GM19467 (cell line): Measurements from ENCODE around the gene PARN.
"Not testable (repeated sequence)": the region's sequence is repeated elsewhere in the genome, so short reads cannot be mapped to it uniquely, and the experiment has no call there.

Experiments
- ATAC-seq: cut with Tn5 transposase; IDR thresholded peaks from one replicate; pipeline ENCODE4 v1.9.1; 2021; ENCODE audit warnings: mild to moderate bottlenecking, moderate library complexity; ENCODE audit not compliant: unreplicated experiment

The PARN gene

DNA sequence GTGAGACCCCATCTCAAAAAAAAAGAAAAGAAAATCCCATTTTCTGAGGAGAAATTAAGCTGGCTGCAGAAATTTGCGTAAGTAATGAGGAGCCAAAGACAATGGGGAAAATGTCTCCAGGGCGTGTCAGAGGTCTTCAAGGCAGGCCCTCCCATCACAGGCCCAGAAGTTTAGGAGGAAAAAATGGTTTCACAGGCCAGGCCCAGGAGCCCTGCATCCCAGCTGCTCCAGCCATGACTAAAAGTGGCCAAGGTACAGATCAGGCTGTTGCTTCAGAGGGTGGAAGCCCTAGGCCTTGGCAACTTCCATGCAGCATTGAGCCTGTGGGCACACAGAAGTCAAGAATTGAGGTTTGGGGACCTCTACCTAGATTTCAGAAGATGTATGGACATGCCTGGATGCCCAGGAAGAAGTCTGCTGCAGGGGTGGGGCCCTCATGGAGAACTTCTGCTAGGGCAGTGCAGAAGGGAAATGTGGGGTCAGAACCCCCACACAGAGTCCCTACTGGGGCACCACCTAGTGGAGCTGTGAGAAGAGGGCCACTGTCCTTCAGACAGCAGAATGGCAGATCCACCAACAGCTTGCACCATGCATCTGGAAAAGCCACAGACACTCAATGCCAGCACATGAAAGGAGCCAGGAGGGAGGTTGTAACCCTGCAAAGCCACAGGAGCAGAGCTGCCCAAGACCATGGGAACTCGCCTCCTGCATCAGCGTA, 55.2 kb downstream of the PARN start:
- not testable (repeated sequence) for ATAC-seq

DNA sequence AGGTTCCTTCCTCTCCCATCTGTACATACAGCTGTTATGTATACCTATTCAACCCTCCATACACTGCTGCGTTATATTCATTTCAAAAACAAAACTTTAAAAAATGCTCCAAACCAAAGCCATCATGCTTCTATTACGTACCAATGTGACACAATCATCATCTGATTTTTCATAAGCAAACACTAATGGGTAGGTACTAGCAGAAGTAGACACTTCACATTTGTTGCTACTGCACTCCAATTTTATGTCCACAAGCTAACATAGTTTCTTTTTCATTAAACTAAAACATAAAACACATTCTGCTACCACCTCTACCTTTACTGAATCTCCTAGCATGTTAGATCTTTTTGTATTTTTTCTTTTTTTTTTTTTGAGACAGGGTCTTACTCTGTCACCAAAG, 57.5 kb downstream of the PARN start:
- ATAC-seq, result no peak

DNA sequence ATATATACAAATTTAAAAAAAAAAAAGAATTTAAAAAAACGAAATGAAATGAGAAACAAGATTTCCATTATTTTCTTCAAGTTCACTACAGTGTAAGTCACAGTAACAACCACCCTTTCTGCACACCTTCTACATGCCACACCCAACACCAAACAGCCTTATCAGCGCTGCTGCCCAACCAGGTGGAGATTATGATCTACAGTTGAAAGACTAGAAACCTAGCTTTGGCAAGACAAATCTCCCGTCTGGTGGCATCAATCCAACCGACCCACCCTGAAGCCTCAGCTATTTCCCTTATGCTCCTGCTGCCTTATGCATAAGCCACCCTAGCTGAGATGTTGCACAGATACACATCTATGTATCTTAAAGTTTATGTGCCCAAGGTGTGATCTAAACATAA, 60.8 kb downstream of the PARN start:
- no peak for ATAC-seq

DNA sequence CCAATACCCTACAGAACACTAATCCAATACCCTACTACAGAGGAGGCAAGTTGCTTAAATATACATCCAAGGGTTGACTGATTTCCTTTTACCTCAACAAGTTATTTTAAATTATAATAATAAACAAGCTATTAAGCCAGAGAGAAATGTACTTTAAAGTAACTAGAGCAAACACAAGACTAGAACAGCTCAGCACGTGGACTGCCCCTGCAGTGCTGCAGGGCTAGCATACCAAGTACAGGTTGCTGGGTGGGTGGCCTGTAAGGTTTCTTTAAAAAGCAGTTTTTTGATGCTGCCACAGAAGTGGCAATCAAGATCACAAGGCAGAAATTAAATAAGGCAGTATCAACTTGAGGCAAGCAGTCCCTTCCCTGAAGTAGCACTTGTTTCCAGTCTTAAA, 63.5 kb downstream of the PARN start:
- ATAC-seq, result no peak

DNA sequence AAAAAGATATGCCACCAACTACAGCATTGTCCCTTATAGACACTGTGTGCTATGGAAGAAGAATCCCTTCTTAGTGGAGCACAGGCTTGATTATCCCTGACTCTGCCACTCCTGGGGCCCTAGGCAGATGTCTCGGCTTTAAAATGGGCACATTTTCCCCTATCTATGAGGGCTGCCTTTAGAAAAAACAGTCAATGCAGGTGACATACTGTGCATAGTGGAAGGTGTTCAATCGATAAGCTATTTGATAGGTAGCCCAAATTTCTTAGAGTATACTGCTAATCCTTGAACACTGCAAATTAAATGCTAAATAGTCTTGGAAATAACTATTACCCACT, 64.4 kb downstream of the PARN start:
- ATAC-seq, result no peak

DNA sequence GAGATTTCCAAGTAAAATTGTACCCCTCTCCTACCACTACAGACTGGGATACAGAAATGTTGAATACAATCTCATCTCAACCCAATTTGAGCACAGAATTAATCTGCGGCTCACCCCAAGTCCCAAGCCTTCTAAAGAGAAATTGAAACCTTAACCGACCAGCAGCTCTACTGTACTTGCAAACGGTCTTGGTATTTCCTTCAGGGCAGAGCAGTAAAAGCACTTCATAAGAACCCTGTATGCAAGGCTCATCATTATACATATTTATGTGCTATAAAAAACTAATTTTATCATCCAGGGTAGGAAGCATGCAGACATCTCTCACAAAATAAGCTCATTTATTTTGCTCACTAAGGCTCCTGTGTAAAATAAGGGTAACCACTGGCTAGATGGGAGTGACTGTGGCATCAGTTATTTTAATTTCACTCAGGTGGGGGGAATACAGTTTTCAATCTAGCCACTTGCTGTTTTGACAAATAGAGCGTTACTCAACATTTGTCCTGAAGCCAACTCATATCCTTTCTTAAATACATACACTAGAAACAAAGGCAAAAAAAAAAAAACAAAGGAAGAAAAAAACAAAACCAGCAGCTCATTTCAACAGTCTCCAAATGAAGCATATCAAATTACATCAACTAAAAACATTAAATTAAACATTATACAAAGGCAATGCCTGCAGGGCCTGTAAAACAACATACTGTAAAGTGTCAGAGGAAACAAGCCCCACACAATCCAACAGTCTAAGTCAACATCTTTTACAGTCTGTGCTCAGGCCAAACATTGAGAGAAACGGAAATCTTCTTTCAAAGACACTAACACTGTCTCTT, 65.0 kb downstream of the PARN start:
- no peak for ATAC-seq

DNA sequence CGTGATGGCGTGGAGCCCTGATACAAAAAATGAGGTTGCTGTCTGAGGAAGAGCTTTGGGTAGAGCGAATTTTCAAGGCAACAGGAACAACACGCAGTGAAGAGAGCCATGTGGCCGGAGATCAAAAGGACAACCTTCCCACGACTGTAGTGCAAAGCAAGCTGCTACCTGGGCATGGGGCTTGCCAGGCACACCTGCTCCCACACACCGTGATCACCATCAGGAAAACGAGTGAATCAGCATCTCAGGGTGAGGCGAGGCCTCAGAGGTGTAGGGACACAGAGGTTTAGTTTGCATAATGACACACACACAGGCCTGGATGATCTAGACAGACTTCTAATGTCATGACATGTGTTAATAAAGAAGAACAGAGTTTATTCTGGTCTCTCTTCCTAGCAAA, 65.7 kb downstream of the PARN start:
- ATAC-seq, result no peak

DNA sequence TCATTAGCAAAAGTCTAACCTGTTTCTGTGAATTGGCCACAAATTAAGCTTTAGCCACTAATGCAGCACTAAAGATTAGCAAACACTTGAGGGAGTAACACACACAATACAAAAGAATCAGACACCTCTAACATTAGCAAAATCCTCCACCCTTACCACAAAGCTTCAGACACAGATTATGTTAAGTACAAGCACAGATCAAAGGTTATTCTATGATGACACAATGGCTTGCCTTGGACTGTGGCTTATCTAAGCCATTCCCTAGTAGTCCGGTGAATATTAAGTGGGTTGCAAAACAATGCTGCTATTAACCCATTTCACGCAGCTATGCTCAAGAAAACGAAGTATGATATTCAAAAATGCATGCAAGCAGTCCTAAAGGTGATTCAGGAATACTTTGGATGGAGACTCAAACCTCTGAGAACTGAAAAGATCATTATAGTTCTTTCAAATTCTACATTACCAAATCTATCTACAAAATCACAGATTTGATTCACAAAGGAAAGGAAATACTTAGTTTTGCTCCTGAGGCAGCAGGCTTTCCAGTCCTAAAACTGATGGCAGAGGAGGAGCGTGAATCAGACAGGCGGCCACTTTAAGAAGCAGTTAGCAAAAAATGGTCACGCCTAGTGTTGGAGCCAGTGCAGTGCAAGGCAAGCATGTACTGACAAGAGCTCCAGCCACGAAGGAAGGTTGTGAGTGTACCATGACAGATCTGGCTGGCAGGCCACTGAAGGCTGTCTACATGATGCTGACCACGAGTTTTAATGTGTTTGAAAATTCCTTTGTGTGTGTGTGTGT, 67.2 kb downstream of the PARN start:
- ATAC-seq, result no peak

DNA sequence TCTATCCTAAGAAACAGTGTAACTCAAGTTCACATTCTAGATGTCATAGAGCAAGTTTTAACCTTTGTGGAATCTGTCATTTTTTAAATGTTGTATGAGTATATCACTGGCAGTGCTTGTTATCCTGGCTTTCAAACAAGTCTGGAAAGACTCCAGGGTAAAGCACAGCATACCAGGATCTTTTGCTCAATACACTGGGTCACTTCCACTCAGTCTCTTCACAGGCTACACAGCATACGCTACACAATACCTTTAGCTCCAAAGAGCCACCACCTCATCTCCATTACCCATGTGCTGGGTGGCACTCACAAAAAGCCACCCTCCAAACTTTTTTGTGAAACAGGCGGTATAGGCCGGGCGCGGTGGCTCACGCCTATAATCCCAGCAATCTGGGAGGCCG, 69.5 kb downstream of the PARN start:
- no peak for ATAC-seq

DNA sequence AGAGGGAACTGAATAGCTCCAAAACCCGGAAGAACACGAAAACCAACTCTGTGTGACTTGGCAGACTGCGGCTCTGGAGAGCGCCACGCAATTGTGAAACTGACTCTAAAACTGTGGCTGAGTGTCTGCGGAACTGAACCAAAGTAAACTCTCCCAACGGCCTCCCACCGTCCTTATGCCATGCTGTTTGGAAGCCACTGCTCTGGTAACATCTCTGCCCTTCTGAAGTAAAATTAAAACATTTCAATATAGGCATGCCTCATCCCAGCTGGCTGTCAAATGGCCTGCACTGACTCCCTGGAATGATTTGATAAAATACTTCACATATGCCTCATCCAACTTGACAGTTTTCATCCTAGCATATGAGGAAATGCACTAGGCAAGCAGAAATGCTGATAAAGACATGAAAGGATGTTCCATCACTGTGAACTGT, 70.2 kb downstream of the PARN start:
- no peak for ATAC-seq

DNA sequence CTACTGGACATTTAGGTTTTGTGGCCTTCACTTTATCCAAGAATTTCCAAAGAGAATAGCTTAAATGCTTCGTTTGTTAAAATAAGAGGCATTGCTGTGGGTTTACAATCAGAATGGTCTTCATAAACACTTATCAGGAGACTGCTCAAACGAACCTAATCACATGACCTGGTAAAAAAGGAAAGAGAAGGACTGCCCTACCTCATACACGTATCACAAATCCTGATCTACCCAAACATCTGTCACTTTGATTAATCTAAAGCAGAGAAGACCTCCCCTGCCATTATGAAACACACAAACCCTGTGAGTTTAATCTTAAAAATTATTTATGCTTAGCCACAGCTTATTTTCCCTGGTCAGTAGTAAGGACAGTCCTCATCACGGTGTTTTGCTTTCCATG, 76.6 kb downstream of the PARN start:
- no peak for ATAC-seq

DNA sequence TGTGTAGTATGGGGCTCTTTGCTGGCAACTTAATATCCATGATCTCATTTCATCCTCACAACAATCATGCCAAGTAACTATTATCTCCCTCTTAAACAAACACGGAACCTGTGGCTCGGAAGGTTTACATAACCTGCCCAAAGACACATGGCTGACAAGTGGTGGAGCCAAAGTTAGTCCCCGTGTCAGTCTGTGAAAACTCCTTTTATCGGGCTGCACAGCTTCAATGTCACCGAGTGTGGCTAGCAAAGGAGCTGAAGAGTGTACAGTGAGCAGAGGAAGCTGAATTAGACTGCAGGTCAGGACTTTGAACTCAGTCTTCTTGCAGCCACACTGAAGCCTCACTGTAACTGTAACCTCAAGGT, 80.3 kb downstream of the PARN start:
- ATAC-seq, result no peak

DNA sequence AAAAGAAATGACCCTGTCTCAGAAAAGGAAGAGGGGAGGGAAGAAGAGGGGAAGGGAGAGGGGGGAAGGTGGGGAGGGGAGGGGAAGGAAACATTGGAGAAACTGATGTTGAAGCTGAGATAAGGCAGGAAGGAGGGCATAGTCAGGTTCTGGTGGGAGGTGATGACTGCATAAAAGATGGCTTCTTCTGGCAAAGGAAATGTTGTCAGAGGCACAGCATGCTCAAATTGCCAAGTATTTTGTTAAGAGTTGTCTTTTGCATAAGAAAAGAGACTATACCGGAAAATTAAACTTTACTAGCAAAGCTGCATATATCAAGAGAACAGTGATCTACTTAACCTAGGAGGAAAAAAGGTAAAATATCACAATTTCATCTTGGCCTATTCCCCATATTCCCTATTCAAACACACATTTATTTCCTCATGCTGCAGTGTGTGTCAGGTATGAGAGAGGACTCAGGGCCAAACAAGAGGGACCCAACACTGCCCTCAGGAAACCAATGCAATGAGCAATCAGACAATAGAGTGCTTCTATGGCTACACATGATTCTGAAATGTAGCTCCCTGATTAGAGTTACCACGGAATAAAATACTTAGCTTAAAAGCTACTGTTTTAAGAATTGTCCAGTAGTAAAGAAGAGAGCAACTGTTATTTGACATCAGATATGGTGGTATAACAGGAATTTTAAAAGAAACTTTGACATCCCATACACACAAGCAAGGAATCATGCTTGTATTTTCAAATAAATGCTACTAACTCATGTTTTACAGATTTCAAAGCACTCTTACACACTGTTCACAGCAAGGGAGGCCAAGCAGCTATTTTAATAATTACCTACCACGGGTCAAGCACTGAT, 80.9 kb downstream of the PARN start:
- ATAC-seq, result no peak

DNA sequence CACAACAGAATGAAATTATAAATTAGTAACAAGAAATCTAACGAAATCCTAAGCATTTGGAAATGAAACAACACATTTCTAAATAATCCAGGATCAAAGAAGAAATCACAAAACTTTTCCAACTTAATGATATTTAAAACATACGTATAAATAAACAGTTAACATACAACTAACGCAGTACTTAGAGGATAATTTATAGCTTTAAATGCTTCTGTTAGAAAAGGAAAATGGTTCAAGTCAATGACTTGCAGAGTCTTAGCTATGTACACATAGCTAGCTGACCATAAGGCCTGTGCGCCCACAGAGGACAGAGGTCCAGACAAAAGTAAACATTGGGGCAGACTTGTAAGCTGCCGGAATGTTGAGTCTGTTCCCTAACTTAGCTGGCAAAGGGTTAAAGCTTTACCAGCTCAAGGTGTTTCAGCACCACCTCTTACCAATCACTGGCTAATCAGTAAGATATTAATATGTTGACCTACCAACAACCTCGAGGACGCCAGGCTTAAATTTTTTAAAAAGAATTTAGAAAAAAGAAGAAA, 84.6 kb downstream of the PARN start:
- ATAC-seq, result no peak

DNA sequence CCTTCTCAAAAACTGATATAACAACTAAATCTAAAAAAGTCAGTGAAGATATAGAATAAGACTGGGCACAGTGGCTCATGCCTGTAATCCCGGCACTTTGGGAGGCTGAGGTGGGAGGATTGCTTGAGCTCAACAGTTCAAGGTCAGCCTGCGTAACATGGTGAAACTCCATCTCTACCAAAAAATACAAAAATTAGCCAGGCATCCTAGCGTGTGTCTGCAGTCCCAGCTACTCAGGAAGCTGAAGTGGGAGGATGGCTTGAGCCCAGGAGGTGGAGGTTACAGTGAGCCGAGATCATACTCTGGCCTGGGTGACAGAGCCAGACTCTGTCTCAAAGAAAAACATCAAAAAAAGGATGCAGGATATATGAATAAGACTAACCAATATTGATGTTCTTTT, 85.2 kb downstream of the PARN start:
- ATAC-seq, result not testable (repeated sequence)

DNA sequence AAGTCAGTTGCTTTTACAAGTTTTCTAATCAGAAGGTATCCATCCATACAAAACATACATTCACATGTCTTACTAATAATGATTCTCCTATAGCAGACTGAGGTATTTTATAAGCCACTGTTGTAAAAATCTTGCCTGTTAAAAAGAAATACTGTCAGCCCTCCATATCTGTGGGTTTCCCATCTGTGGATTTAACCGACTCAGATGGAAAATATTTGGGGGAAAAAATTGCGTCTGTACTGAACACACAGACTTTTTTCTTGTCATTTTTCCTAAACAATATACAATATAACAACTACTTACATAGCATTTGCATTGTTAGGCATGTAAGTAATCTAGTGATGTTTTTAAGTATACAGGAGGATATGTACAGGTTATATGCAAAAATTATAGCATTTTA, 90.4 kb downstream of the PARN start:
- ATAC-seq, result no peak

DNA sequence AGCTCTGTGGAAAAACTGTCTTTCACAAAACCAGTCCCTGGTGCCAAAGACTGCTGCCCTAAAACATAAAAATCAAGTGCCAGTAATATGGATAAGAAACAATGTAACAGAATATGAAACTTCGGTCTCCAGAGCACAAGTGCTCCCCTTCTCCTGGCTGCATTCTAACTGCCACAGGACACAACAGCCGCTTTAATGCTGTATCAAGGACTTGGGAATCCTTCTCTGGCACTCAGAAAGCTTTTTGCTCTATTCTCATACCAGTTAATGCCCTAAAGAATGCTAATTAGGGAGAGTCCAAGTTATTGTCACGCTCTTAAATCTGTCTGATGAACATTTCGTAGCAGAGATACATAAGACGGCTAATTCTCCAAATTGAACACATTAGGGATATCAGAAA, 90.9 kb downstream of the PARN start:
- ATAC-seq, result no peak

DNA sequence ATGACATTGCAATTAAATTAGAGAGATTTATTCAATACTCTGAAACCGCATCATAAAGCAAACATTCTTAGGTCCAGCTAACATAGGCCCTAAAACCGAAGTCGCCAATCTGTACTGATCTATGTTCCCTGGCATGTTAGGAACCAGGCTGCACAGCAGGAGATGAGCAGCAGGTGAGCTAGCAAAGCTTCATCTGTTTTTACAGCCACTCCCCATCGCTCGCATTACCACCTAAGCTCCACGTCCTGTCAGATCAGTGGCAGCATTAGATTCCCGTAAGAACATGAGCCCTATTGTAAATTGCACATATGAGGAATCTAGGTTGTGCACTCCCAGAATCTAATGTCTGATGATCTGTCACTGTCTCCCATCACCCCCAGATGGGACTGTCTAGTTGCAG, 91.5 kb downstream of the PARN start:
- ATAC-seq, result no peak

DNA sequence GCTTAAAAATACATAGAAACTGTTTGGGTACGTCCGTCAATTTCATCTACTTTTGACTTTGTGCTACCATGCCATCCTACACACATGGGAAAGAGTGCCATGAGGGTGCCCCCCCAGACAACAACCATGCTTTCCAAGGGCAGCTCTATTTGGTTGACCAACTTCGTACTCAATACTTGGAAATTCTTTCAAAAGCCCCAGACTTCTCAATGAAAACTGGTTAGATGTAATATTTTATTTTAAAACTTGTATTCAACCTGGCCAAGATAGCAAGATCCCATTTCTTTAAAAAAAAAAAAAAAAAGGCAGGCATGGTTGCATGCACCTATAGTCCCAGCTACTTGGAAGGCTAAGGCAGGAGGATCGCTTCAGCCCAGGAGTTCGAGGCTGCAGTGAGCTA, 98.4 kb downstream of the PARN start:
- no peak for ATAC-seq

DNA sequence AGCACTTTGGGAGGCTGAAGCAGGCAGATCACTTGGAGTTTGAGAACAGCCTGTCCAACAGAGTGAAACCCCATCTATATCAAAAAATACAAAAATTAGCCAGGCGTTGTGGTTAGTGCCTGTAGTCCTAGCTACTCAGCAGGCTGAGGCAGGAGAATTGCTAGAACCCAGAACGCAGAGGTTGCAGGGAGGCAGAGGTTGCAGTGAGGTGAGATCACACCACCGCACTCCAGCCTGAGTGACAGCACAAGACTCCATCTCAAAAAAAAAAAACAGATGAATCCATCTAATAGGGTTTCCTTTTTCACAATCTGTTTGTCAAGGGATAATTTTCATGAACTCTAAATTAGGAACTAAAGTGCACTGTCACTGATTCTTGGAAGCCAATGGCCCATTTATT, 99.0 kb downstream of the PARN start:
- no peak for ATAC-seq

DNA sequence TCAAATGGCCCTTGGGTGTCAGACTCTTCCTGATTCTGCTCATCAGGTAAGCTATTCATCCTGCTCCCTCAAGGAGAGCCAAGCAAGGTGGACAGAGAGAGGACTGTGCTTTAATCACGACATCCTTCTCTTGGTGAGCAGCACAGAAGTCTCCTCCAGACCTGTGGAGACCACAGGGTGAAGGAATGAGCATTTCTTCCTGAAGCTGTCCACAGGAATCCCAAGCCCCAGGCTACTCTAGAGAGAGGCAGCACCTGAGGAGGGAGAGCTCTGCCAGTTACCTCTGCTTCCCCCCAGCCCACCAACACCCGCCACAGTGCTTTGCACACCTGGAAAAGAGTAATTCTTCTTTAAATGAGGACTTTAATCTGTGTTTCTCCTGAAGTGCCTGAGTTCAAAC, 100.0 kb downstream of the PARN start:
- ATAC-seq, result no peak
